Head of caudate nucleus (tissue), 42 donors: ENCODE measurements around the gene COPG1.

Experiments used
- DNase-seq, 42 donors: peaks; one replicate each; pipeline versions ENCODE4 v3.0.0 to v3.0.0-alpha.2; 2020 to 2021; ENCODE audit warnings: mixed read lengths in 7 of 42
- intact Hi-C: fragments of 100-400 bp; cut with DNase I; formaldehyde crosslinking; loops from one replicate; pipeline ENCODE4 v1.15.0; 2022

COPG1 gene

DNA sequence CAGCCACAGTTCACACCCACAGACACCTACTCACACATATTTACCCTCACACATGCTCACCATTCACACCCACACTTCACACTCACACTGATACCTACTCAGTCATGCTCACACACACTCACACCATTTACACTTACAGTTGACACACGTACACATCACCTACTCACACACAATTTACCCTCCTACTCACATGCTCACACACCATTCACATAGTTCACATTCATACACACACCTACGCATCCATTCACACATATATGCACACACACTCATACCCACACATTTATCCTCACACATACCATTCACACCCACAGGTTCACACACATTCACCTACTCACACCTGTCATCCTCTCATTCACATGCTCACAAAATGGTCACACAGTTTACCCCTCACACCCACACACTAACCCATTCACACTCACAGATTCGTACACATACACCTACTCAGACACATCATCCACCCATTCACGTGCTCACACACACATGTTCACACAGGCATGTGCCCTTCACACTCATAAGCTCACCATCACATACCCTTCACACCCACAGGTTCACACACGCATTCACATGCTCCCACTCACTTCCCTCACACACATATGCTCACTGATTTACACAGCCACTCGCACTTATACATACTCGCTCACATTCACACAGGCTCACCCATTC is 71.5 kb downstream of the COPG1 start:
- no peak for DNase-seq
- intact Hi-C loops = no loop called here

- DNase-seq = no peak
- intact Hi-C loops = no loop called here
Observed at GRCh38 chr3:129321887-129322286, 72.5 kb downstream of the COPG1 start.

GRCh38 chr3:129323651-129324294 is 74.4 kb downstream of the COPG1 start:
- intact Hi-C loops = no loop called here

DNA sequence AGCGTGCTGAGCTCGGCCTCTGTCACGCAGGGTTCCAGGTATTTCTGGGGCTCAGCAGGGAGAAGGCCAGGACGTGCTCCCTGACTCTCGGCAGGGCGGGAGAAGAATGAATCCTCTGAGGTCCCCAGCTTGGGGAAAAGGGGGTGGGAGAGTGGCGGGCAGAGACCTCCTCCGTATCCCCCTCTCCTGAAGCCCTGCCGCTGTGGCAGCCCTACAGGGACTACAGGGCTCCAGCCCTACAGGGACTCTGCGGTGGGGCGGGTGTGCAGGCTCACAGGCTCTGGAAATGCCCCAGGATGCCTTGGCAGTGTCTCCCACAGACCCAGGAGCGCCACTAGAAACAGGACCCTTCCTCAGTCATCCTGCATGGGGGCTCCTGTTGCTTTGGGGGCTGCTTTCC is 75.4 kb downstream of the COPG1 start:
- no peak for DNase-seq

More at GRCh38 chr3:129323651-129324294, 74.4 kb downstream of the COPG1 start:
- DNase-seq = no peak

GRCh38 chr3:129325383-129325782 is 76.0 kb downstream of the COPG1 start:
- no peak for DNase-seq
- intact Hi-C loops = no loop called here

More for the DNA sequence above, 75.4 kb downstream of the COPG1 start:
- intact Hi-C loops = no loop called here

GRCh38 chr3:129326138-129326537 is 76.7 kb downstream of the COPG1 start:
- DNase-seq = no peak
- intact Hi-C loops = no loop called here

GRCh38 chr3:129326595-129326994 is 77.2 kb downstream of the COPG1 start:
- no peak for DNase-seq
- intact Hi-C loops = no loop called here
